NOMO-1 treated with dmso at 0.1 percent for 144 hours (cell line): ENCODE measurements around the gene FLOT1.
A peak's percentile ranks its signal among the peaks of the same experiment; 100 is the strongest.

Experiments used
- DNase-seq: peaks from one replicate; lab custom pipeline; 2025; ENCODE audit not compliant: unreplicated experiment; lab: John Stamatoyannopoulos, UW

Gene FLOT1

DNA sequence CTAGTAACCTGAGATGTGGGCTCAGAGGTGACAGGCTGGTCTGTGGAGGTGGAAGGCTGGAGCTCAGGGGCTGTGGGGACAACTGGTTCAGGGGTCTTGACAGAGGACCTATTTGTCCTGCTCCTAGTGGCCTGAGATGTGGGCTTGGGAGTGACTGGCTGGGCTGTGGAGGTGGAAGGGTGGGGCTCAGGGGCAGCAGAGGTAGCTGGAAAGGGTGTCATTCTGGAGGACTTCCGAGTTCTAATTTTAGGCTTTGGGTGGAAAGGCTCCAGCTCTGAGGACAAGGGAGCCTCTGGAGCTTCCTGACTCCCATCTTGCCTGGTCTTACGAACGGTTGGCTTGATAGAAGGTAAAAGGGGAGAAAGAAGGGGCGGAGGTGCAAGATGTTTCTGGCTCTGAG, 36.9 kb downstream of the FLOT1 start:
- no peak for DNase-seq

- DNase-seq, result no peak
Measured at GRCh38 chr6:30703821-30704220, 38.7 kb downstream of the FLOT1 start.

GRCh38 chr6:30703011-30703410, 39.5 kb downstream of the FLOT1 start:
- no peak for DNase-seq

DNA sequence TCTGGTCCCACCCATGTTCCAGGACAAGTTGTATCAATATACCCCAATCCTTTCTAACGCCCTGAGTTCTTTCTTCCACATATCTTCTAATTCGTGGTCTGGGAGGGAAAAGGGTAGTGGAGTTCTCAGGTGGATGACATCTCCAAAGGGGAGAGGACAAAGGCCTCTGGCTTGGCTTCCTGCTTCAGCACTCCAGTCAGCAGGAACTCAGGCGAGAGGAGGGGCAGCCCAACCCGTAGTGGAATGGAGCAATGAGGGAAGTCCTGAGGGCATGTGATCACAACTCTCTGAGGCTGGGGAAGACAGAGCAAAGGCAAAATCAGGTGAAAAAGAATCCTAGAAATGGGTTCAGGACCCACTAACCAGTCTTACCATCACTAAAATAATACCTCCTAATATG, 42.1 kb downstream of the FLOT1 start:
- no peak for DNase-seq

GRCh38 chr6:30696432-30696831, 46.1 kb downstream of the FLOT1 start:
- no peak for DNase-seq

DNA sequence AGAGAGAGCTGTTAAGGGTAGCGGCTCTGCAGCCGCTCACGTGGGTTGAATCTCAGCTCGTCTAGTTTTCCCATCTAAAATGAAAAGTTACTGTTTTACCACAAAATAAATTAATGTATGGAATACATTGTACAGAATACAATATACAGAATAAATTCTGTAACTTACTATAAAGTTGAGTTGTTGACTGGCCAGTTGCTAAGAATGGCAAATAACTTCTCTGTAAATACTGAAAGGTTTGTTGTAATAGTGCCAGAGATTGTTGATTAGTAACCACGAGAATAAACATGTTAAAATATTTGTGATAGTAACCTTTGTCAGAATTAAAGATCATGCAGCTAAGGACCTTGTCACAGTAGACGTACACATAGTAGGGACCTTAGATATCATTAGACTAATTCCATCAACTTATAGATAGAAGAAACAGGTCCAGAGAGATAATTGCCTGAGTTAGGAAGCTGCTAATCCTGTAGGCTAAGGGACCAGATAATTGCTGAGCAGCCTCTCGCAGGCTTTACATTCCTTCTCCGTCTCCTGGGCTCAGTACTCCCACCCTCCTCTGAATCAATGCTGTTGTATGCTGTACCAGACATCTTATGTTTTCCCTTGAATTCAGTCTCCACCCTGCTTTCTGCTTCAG, 51.2 kb downstream of the FLOT1 start:
- no peak for DNase-seq

- peak; percentile 80 for DNase-seq
Measured at GRCh38 chr6:30690403-30691207, 51.9 kb downstream of the FLOT1 start, which contains the start of gene NRM. NRM (minus strand) TSS chr6:30690984; CDS start chr6:30690974, 10 bp downstream.

DNA sequence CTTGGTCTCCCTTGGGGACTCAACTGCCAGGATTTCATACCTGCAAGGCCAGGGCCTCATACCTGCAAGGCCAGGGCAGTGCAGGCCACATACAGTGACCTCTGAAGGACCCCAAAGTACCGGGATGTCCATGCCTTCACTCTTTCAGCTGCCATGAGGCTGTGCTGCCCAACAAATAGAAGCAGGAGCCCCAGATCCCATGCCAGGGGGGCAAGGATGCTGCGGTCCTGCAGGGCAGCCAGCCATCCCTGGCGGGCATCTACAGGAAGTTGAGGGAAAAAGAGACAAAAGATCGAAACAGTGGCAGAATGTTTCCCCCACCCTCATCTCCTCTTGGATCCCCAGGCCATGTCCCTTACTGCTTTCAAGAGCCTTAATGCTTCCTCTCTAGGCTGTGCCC, 52.5 kb downstream of the FLOT1 start:
- DNase-seq, result no peak

GRCh38 chr6:30689022-30689865, 53.2 kb downstream of the FLOT1 start:
- DNase-seq, result no peak

DNA sequence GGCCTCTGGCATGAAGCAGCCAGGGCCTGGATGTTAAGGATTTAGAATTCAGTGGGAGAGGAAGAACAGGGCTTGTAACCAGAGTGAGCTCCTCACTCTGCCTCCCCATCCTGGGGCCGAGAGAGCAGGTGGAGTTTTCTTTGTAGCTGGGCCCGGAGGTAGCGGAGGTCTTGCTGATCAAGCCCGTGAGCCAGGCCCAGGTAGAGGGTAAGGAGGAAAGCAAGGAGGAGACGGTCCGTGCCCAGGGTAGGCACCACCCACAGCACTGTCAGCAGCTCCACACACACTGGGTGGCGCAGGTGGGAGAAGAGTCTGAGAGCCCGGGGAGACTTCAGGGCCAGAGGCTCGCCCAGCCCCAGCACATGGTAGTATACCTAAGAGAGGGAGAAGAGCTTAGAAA, 53.9 kb downstream of the FLOT1 start:
- no peak for DNase-seq

GRCh38 chr6:30687659-30688431, 54.6 kb downstream of the FLOT1 start:
- DNase-seq, result no peak

DNA sequence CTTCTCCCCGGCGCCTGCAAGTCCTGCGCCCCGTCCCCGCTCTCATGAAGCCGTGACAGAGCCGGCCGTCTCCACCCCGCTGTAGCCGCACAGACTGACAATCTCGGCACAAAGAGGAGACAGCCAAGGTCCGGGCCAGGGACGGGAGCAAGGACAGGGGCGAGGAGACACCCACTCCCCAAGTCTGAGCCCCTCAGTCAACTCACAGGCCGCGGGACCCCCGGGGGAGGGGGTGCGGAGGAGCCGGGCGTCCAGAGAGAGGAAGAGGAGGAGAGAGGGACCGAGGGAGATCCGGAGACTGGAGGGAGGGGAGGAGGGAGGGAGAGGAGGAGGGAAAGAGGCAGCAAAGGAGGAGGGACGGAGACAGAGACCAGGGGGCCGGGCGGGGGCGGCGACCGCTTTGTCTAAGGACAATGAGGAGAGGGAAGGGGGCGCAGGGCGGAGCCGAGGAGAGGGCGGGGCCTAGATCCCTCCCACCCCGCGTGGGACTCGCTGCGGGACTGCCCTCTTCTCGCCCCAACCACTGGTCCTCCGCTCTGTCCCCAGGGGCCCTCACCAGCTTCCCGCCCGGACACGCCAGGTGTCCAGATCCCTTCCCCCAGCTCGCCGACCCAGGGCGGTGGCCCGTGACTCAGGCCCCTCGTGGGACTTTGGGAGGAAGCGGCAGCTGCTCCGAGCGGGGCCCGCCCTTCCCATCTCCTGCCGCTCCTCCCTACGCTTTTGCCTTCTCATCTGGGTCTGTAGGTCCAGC, 55.4 kb downstream of the FLOT1 start:
- peak; percentile 80 for DNase-seq

GRCh38 chr6:30686009-30686907, 56.2 kb downstream of the FLOT1 start, which contains the start of gene PPP1R18:
PPP1R18 (minus strand) TSS chr6:30686645; CDS start chr6:30686018, 627 bp downstream.
- DNase-seq, result peak; percentile 25

GRCh38 chr6:30685157-30686008, 57.1 kb downstream of the FLOT1 start:
- DNase-seq, result peak; percentile 13

DNA sequence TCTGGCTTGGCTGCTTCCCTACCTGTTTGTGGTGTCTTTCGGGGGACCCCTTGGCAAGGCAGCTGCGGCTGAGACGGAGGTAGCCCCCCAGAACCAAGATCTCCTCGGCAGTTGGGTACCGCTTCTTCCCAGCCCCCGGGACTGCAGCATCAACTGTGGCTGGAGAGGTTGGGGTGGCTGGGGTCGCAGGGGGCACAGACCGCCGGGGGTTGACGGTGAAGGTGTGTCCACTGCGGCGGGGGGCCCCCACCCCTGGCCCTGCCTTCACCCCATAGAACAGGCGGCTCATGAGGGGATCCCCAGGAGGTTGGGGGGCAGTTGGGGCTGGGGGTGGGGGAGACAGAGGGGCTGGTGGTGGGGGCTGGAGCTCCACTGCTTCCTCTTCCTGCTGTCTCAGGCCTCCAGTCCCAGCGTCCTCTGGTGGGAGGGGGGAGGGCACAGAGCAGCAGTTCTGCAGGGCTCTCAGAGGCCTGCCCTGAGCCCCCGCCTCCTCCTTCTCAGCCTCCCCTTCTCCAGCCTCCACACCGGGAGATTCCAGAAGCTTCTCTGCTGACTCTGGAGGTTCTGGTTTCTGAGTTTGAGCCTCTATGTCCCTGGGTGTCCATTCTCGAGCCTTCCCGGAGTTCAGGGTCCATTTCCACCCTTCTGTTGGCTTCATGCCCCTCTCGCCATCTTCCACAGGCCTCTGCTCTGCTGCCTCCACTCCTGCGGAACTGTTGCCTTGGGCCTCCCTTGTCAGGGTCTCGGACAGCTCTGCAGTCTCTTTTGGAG, 57.9 kb downstream of the FLOT1 start:
- peak; percentile 59 for DNase-seq

- DNase-seq, result no peak
Measured at GRCh38 chr6:30683980-30684338, 58.5 kb downstream of the FLOT1 start.

DNA sequence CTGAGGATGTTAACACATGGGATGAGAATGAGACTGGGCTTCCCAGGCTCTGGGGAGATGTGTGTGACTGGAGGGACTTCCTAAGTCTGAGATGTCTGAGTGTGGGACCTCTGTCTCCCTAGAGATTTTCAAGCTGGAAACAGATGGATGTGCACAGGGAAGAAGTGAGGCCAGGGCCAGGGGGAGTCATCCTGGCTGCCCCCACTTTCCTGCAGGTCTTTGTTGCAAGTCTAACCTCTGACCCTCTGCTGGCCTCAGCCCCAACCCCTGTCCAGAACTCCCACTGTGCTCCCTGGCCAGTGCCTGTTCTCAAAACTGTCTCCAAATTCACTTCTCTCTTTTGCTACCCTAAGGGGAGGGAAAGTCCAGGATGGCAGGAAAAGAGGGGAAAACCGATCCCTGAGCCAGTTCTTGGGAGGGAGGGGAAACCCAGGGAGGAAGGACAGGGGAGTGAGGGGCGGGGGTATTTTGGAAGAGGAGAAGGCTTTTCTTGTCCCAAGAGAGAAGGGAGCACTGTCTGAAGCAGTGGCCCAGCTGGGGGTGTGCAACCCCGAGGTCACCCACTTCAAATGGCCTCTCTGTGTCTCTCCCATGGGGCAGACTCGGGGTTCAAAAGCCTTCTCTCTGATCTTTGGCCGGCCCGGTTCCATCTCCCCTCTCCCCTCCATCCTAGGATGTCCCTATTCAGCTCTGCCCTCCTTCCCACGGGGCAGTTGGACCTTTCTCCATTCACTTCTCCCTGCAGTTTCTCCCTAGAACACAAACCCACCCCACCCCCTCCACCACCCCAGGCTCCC, 59.1 kb downstream of the FLOT1 start:
- no peak for DNase-seq
